Esophagus squamous epithelium (tissue), 4 donors: ENCODE data around the gene TRIM21.

Experiments
- CTCF ChIP-seq, 6 experiments: fragments of 450-650 bp in 4 of 6; fragments of 200-600 bp in 2 of 6; sonication (generic) in 2 of 6; IDR thresholded peaks; one replicate each; pipeline ENCODE4 v1.5.1; 2016 to 2019; ENCODE audit warnings: antibody characterized with exemption in 6 of 6, mild to moderate bottlenecking in 4 of 6, moderate library complexity in 4 of 6
- POLR2A ChIP-seq, 4 donors: fragments of 450-650 bp; IDR thresholded peaks; one replicate each; pipeline ENCODE4 v1.6.1; 2017; ENCODE audit warnings: antibody characterized with exemption in 4 of 4, mild to moderate bottlenecking in 4 of 4, moderate library complexity in 3 of 4

GRCh38 chr11:4368286-4368685, 25.2 kb downstream of the TRIM21 start, which contains the start of gene OR52B4:
- TF ChIP-seq POLR2A (IDR thresholded peaks at IDR 0.05) (no peak), CTCF (IDR thresholded peaks at IDR 0.05) (no peak)
